GM21528 (cell line): ENCODE measurements around the gene DNLZ.

Experiments used
- ATAC-seq: cut with Tn5 transposase; IDR thresholded peaks from one replicate; pipeline ENCODE4 v1.9.1; 2021; ENCODE audit warnings: mild to moderate bottlenecking, moderate library complexity; ENCODE audit not compliant: unreplicated experiment, low FRiP score

The DNLZ gene

DNA sequence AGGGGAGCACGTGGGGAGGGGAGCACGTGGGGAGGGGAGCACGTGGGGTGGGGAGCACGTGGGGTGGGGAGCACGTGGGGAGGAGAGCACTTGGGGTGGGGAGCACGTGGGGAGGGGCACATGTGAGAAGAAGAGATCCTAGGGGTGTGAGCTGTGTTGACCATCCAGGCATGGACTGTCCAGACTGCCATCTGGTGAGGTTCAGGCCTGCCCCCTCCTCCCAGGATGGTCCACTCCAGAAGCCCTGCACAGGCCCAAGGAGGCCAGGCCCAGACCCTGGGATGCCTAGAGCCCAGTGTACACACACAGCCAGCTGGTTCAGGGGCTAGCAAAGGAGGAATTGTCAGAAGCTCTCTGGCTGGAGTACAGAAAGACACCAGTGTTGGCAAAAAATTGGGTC is 34.1 kb upstream of the DNLZ start:
- ATAC-seq, result no peak

- ATAC-seq, result no peak
These were observed 32.6 kb upstream of the DNLZ start for GRCh38 chr9:136396219-136396515.

- no peak for ATAC-seq
These were observed 32.0 kb upstream of the DNLZ start for GRCh38 chr9:136395345-136396218.

DNA sequence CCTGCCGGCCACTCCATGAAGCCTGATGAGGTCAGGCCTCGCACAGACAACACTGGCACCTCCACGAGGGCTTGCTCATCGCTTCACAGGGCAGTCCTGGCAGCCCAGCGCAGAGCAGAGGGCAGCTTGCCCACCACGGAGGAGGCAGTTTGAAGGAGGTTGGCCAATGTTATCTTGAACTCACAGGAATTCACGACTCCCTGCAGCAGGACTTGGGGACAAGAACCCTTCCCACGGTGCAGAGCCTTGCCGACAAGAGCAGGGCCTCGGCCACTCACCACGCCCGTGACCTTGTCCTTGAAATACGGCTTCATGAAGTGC is 31.4 kb upstream of the DNLZ start:
- no peak for ATAC-seq

DNA sequence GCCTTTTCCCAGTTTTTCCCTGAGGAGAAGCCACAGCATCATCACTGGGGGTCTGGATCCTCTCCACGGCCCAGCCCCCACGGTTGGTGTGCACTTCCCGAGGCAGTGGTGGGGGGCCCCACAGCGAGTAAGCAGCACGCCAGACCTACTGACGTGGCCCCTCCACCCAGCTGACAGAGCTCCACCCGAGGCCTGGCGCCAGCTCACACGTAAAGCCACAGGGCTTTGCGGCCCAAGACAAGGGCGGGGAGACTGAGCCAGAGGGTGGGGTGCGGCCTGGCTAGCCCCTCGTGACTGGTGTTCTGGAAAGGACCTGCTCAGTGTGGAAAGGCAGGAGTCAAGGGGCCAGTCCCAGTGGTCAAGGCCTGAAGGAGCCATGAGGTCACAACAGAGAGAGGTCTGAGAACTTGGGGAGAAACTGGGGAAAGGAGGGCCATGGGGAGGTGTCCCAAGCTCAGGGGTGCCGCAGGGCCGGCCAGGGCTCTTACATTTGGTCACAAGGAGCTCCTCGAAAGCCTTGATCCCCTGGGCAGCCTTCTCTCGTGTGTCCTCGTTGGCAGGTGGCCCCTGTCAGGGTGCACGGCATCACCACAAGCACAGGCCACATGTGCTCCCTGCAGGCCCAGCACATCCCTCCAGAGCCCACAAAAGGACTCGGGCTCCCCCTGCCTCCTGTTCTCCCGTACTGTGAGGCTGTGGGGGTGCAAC is 30.9 kb upstream of the DNLZ start:
- ATAC-seq, result no peak

DNA sequence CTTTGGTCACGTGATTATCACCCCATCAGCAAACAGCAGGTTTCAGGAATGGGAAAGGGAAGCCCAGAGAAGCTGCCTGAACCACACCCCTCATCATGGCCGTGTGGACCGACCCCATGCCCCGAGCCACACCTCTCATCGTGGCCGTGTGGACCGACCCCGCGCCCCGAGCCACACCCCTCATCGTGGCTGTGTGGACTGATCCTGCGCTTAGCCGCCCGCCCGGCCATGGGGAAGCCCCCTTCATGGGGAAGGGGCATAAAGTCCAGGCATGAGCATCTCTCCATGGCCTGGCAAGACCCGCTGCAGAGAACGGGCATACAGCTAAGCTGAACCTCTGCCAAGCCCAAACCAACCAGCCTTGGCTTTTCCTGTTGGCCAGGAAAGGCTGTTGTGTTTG is 30.0 kb upstream of the DNLZ start:
- ATAC-seq, result no peak

GRCh38 chr9:136392538-136393449 is 29.2 kb upstream of the DNLZ start:
- ATAC-seq, result no peak

DNA sequence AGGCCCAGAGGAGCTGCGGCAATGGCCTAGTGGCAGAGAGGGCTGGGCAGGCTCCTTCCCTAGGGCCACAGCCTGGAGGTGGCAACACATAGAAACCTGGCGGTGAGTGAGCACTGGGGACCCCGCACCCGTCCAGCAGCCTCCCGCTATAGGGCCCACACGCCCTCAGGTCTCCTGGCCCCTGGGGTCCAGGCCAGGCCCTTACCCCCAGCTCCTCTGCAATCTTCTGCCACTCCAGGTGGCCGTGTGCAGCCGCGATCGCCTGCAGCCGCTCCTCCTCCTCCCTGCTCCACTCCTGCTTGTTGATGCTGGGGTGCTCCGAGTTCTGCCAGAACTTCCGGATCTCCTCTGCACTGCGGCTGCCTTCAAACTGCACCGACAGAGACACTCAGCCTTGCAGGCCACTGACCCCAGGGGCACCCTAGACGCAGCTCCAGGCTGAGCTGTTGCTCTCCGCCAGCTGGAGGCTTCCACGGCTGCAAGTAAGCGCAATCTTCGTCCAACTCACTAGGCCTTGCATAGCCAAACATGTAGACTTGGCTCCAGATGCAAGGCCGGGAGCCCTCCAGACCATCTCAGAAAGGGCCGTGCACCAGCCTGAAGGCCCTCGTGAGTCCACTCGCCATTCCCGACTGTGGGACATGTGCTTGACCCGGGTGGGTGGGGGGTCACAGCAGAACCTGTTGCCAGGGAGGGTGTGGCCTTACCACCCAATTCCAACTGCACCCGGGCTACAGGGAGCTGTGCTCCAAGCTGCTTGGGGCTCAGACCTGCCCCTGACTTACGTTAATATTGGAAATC is 28.4 kb upstream of the DNLZ start:
- ATAC-seq, result no peak

GRCh38 chr9:136389396-136389795 is 25.9 kb upstream of the DNLZ start:
- no peak for ATAC-seq

DNA sequence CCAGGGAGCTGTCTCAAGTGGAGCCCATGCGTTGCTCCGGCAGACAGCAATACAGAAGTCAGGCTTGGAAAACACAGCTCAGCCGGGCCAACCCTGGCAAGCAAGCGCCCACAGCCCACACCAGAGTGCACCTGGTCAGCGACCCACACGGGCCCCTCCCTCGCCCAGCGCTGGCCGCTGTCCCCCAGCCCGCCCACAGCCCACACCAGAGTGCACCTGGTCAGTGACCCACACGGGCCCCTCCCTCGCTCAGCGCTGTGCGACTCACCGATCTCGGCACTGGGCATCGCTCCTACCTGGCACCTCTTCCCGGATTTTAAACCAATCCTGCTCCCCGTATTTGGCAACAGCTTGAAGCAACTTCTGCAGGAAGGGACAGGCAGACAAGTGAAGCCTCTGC is 23.7 kb upstream of the DNLZ start:
- ATAC-seq, result no peak

GRCh38 chr9:136386018-136386417 is 22.5 kb upstream of the DNLZ start:
- no peak for ATAC-seq

- no peak for ATAC-seq
These were observed 21.5 kb upstream of the DNLZ start for GRCh38 chr9:136385015-136385414.

- no peak for ATAC-seq
These were observed 19.9 kb upstream of the DNLZ start for GRCh38 chr9:136383436-136383835.

- no peak for ATAC-seq
These were observed 18.5 kb upstream of the DNLZ start for GRCh38 chr9:136381966-136382513.

DNA sequence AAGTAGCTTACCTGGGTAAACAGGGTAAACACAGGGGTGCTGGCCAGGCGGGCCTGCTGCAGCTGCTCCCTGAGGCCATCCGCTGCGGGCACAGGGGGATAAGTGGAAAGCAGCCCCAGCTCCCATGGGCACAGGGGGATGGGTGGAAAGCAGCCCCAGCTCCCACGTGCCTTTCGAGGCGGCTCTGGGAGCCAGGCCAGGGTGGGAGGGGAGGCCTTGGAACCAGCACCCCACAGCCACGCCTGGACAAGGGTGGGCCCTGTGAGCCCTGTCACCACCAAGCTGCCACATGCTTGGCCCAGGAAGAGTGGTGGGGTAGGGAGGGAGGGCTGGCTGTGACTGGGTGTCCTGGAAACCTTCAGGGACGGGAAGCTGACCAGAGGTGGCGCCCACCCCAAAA is 17.8 kb upstream of the DNLZ start:
- no peak for ATAC-seq

- no peak for ATAC-seq
These were observed 16.8 kb upstream of the DNLZ start for GRCh38 chr9:136380381-136380780.

DNA sequence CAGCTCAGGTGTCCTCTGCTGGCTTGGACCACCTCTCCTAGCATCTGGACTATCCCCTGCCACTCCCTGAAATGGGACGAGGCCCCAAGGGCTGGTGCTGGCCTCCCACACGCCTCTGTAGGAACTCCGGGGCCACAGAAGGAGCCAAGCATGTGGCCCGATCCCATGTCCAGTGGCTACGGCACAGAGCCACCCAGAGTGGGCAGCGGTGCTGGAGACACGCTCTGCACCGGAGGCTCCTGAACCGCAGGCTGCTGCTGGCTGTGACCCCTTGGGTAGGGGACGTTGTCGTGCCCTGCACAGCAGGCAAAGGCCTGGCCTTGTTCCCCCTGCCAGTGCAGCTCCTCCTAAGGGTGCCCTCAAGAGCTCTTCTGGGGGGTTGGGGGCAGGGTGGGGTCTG is 16.3 kb upstream of the DNLZ start:
- no peak for ATAC-seq

DNA sequence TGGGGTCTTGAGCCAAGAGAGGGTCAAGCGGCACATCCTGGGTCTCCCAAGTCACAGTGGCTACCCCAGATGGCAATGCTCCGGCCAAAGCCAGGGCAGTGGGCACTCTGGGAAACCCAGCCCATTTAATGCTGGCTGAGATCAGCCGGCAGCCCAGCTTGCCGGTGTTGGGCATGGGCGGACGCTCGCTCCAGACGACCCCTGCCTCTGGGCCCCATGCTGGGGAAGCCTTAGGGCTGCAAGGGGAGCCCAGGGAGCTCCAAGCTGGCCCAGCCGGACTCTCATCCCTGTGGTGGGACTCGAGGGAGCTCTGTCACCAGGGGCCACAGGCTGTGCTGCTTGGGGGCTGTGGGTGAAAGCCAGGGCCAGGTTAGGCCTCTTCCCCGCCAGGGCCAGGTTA is 15.9 kb upstream of the DNLZ start:
- ATAC-seq, result no peak

DNA sequence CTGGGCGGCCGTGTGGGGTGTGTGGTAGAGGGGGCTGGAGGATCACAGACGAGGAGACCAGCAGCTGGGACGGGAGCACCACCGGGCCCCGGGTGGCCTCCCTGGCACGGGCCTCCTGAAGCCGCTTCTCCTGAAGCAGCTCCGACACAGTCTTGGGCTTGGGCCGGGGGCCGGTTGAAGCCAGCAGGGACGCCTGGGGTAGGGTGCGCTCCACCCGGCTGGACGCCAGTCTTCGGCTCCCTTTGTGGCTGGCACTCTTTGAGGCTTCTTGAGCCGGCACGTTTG is 15.4 kb upstream of the DNLZ start:
- ATAC-seq, result no peak

GRCh38 chr9:136378170-136379002 is 14.8 kb upstream of the DNLZ start:
- no peak for ATAC-seq
